ENCODE results near the gene MPO.

Gene MPO

GRCh38 chr17:58280480-58281217 lies at the start of gene MPO:
MPO (minus strand) TSS chr17:58280935; CDS start chr17:58280758, 177 bp downstream.
- TF ChIP-seq CTCF (IDR thresholded peaks at IDR 0.05; ENCODE audit: low read depth, low read length): no peak
- no peak within 1 kb of the TSS for H3K4me3 ChIP-seq (ENCODE audit: low read depth, low read length)

GRCh38 chr17:58329810-58330537 lies 49.2 kb upstream of the MPO start:
- no peak for TF ChIP-seq CTCF (IDR thresholded peaks at IDR 0.05; ENCODE audit: low read depth, low read length)
- H3K4me3 ChIP-seq (ENCODE audit: low read depth, low read length): no peak overlapping the region

- no peak overlapping the region for H3K4me3 ChIP-seq (ENCODE audit: low read depth, low read length)
- peak; percentile 21; the same call in 1 of the 2 replicates for TF ChIP-seq CTCF (IDR thresholded peaks at IDR 0.05; ENCODE audit: low read depth, low read length)
Observed at GRCh38 chr17:58329035-58329809, 48.5 kb upstream of the MPO start.

- no peak for TF ChIP-seq CTCF (IDR thresholded peaks at IDR 0.05; ENCODE audit: low read depth, low read length)
- no peak within 1 kb of the TSS for H3K4me3 ChIP-seq (ENCODE audit: low read depth, low read length)
Observed at GRCh38 chr17:58328195-58329034, 47.7 kb upstream of the MPO start, which contains the start of gene TSPOAP1. TSPOAP1 (minus strand) TSS chr17:58328795; CDS start chr17:58327920, 875 bp downstream.

GRCh38 chr17:58327363-58328194 lies 46.8 kb upstream of the MPO start:
- H3K4me3 ChIP-seq (ENCODE audit: low read depth, low read length): no peak overlapping the region

More at GRCh38 chr17:58327363-58328194, 46.8 kb upstream of the MPO start:
- no peak for TF ChIP-seq CTCF (IDR thresholded peaks at IDR 0.05; ENCODE audit: low read depth, low read length)

Data from WI38 (cell line).